Immature natural killer cell (primary cell): ENCODE results near the gene DCUN1D1. TPM values are rescaled to one million over a fixed set of nuclear protein-coding genes. Genes with fewer than 3 reads are reported as not detected.

ENCODE experiments used
- DNase-seq, 3 donors: peaks; one replicate each; pipeline ENCODE4 v3.0.0; 2022; ENCODE audit warnings: mixed read lengths in 1 of 3
- H3K27ac Mint-ChIP-seq, 6 donors: one replicate each; pipeline ENCODE4 v1.8.0; 2020; ENCODE audit warnings: mixed read lengths in 6 of 6, mild to moderate bottlenecking in 5 of 6, inconsistent platforms in 4 of 6, moderate library complexity in 3 of 6
- H3K27me3 Mint-ChIP-seq, 3 donors: one replicate each; pipeline ENCODE4 v1.8.0; 2020 to 2021; ENCODE audit warnings: low read depth in 3 of 3, mild to moderate bottlenecking in 3 of 3, mixed read lengths in 3 of 3, moderate library complexity in 3 of 3, inconsistent platforms in 1 of 3
- H3K36me3 Mint-ChIP-seq, 3 donors: one replicate each; pipeline ENCODE4 v1.8.0; 2020; ENCODE audit warnings: mixed read lengths in 3 of 3, inconsistent platforms in 2 of 3, mild to moderate bottlenecking in 2 of 3
- H3K4me1 Mint-ChIP-seq, 2 donors: one replicate each; pipeline ENCODE4 v1.8.0; 2020; ENCODE audit warnings: inconsistent platforms in 2 of 2, mild to moderate bottlenecking in 2 of 2, mixed read lengths in 2 of 2, moderate library complexity in 1 of 2
- H3K4me3 Mint-ChIP-seq, 5 donors: one replicate each; pipeline ENCODE4 v1.8.0; 2020; ENCODE audit warnings: mild to moderate bottlenecking in 5 of 5, mixed read lengths in 5 of 5, inconsistent platforms in 3 of 5, moderate library complexity in 3 of 5
- H3K9me3 Mint-ChIP-seq, 6 donors: one replicate each; pipeline ENCODE4 v1.8.0; 2020; ENCODE audit warnings: mild to moderate bottlenecking in 6 of 6, mixed read lengths in 6 of 6, inconsistent platforms in 4 of 6, moderate library complexity in 3 of 6
- polyA plus RNA-seq, 3 donors: library from polyadenylated mRNA; unstranded; fragments of 300-500 nt; fragmentation: Illumina TruSeq; gene quantifications; one replicate each; pipeline ENCODE4 v1.2.3, GENCODE V29; 2021

The DCUN1D1 gene
- polyA plus RNA-seq, 3 donors from 2014 or later: 27.0 to 34.5 (median 31.4) TPM

DNA sequence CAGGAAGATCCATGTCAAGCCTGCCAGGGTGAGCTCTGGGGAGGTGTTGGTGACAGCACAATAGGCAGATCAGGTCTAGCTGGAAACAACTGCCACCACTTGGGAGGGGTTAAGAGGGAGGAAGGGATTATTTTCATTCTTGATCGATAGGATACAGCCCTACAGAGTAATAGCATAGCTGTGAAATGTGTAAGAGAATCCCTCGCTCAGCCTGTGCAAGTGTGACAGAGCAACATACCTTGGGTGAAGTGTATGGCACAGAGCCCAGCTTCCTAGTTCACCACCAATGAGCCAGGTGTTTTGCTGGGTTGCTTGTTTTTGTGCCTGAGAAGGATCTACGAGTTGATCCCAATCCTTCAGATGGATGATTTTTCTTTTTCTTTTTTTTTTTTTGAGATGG is 9.2 kb upstream of the DCUN1D1 start:
- no peaks in the 10 kb centered on the region for H3K36me3 Mint-ChIP-seq
- H3K4me1 Mint-ChIP-seq: no peaks in the 10 kb centered on the region
- no peak overlapping the region for H3K27ac Mint-ChIP-seq
- peaks cover 0 to 6% (median 1%) of the 10 kb centered on the region in 3 donors for H3K27me3 Mint-ChIP-seq
- no peak overlapping the region for H3K4me3 Mint-ChIP-seq
- peaks cover 0 to 4% (median 0%) of the 10 kb centered on the region in 6 donors for H3K9me3 Mint-ChIP-seq
- no peak for DNase-seq

DNA sequence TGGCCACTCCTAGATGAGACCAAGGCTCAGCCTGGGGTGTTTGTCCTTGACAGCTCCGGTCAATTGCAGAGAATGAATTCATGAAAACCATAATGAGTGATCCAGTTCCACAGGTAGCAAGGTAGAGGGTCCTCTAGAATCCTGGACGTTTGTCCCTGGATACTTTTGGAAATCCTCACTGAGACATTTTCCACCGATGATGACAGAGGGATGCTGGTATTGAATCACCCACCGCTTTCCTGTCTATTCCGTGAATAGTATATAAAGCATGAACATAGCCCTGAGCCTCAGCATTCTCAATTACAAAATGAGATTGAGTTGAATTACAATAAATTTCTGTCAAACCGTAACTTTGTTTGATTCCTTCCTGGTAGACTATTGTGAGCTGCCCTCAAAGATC is 5.7 kb upstream of the DCUN1D1 start:
- no peak for DNase-seq
- Mint-ChIP-seq H3K27ac (no peak overlapping the region), H3K27me3 (peaks cover 0 to 5% (median 0%) of the 10 kb centered on the region in 3 donors), H3K36me3 (no peaks in the 10 kb centered on the region), H3K4me3 (no peak overlapping the region), H3K4me1 (peaks cover 5 to 6% of the 10 kb centered on the region in 2 donors), H3K9me3 (no peaks in the 10 kb centered on the region)

DNA sequence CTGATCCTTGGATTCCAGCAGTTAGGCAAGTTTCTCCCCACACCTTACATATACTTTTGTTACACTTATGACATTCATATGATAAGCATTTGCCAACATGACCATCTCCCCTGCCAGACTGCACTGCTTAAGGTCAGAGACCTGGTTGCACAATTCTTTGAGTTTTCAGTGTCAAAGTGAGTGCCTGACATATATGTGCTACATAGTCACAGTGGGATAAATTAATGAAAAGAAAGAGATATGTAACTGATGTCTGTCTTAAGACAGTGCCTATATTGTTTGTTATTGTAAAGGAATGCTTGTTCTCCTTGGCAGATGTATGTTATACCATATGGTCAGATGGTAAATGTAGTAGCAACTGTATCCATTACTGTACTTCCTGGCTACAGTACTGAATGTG is 3.5 kb upstream of the DCUN1D1 start:
- Mint-ChIP-seq H3K9me3 (no peaks in the 10 kb centered on the region), H3K27me3 (peaks cover 0 to 13% (median 4%) of the 10 kb centered on the region in 3 donors), H3K36me3 (no peaks in the 10 kb centered on the region), H3K4me3 (no peak overlapping the region), H3K27ac (no peak overlapping the region), H3K4me1 (peaks cover 16% of the 10 kb centered on the region in 2 donors)
- no peak for DNase-seq

DNA sequence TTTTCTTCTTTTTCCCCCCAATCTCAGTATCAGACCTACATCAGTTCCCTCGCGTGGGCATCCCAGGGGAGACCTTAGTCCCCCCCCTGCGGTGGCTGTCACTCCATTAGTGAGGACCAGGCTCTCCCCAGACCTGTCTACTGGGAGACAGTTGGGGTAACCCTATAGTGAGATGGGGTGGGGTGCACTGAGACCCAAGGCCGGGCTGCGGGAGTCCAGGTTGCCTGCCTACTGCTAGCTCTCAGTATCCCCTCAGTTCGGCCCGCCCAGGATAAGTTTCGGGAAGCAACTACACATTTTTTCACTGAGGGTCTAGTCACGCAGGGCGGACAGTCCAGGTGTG is 671 bp upstream of the DCUN1D1 start:
- Mint-ChIP-seq H3K4me3 (no peak overlapping the region), H3K36me3 (no peaks in the 10 kb centered on the region), H3K9me3 (no peaks in the 10 kb centered on the region), H3K4me1 (peaks cover 31 to 37% of the 10 kb centered on the region in 2 donors), H3K27me3 (peaks cover 0 to 11% (median 4%) of the 10 kb centered on the region in 3 donors), H3K27ac (peak overlapping the region in 4 of 6 donors; percentile 80 to 91 (median 88))
- DNase-seq: no peak

DNA sequence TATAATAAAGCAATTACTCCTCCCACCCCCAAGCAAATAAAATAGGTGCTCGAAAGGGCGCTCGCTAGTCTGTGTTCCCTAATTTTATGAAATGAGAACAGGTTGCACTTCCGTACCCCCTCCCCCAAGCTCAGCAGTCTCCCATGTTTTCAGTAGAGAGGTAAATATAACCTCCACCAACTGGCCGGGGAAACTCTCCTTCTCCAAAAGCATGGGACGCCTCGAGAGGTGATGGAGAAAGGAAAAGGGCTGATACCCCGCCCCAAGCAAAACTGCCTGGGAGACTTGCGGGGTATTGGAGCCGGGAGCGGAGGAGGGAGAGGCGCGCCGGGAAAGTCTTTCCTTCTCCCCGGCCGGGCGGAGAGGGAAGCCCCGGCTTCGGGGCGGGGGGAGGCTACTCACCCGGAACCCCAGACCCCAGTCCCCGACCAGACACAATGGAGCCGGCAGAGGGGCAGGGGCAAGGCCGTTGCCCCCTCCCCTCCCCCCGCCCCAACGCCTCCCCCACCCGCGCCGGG is 605 bp downstream of the DCUN1D1 start:
- Mint-ChIP-seq H3K4me3 (peak overlapping the region; percentile 89 to 96 (median 91)), H3K9me3 (no peaks in the 10 kb centered on the region), H3K4me1 (peaks cover 37 to 46% of the 10 kb centered on the region in 2 donors), H3K36me3 (no peaks in the 10 kb centered on the region), H3K27ac (peak overlapping the region; percentile 74 to 93 (median 88)), H3K27me3 (peaks cover 0 to 11% (median 4%) of the 10 kb centered on the region in 3 donors)
- peak; percentile 11 to 22 (median 17) for DNase-seq

DNA sequence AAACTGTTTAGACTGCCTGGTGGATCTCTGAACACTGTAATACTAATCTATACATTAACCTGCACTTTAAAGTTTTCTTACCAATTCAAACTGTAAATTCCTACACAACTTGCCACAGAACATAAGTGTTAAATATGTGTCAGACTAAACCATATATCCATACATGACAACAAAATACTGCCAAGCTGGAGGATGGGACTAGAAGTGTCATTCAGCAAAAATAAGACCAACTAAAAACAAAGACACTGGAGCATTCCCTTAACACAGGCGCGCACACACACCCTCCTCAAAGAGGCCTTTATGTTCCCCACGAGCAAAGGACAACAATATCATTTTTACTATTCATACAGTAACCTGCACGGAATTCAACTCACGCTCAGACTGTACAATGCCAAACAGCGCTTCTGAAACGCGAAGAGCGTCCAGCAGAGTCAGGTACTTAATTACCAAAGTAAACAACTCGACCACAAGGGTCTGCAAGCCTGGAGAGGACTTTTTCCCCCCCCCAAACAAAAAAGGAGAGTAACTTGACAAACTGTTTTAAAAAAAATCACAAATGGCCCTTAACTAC is 1.1 kb downstream of the DCUN1D1 start:
- Mint-ChIP-seq H3K36me3 (no peaks in the 10 kb centered on the region), H3K4me1 (peaks cover 37 to 48% of the 10 kb centered on the region in 2 donors), H3K27me3 (peaks cover 0 to 11% (median 4%) of the 10 kb centered on the region in 3 donors), H3K9me3 (no peaks in the 10 kb centered on the region), H3K4me3 (peak overlapping the region; percentile 89 to 96 (median 91)), H3K27ac (peak overlapping the region; percentile 74 to 93 (median 88))
- no peak for DNase-seq

DNA sequence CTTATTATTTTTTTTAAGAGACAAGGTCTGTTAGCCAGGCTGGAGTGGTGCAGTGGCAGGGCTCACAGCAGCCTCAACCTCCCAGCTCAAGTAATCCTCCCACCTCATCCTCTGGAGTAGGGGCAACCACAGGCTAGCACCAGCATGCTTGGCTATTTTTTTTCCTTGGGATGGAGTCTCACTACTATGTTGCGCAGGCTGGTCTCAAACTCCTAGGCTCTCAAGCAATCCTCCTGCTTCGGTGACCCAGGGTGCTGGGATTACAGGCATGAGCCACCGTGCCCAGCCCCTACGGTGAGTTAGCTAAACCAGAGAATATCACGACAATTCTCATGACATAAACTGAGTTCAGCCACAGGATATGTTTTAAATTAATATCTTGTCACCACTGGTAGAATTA is 2.0 kb downstream of the DCUN1D1 start:
- Mint-ChIP-seq H3K4me3 (peak overlapping the region in 4 of 5 donors; percentile 12 to 96 (median 89)), H3K27ac (peak overlapping the region in 1 of 6 donors; percentile 86), H3K27me3 (peaks cover 0 to 11% (median 4%) of the 10 kb centered on the region in 3 donors), H3K36me3 (no peaks in the 10 kb centered on the region), H3K9me3 (no peaks in the 10 kb centered on the region), H3K4me1 (peaks cover 37 to 48% of the 10 kb centered on the region in 2 donors)
- no peak for DNase-seq

DNA sequence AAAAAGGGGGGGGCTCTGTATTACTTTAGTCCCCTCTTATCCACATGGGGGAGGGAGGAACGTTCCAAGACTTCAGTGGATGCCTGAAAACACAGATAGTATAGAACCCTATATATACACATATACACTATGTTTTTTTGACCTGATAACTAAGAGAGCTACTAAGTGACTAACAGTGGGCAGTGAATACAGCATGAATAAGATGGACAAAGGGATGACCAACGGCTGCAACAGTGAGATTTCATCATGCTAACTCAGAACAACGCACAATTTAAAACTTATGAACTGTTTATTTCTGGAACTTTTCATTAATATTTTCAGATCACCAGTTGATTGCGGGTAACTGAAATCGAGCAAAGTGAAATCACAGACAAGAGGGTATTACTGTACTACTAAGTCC is 7.3 kb downstream of the DCUN1D1 start:
- H3K4me1 Mint-ChIP-seq: peaks cover 37 to 47% of the 10 kb centered on the region in 2 donors
- DNase-seq: no peak
- no peaks in the 10 kb centered on the region for H3K36me3 Mint-ChIP-seq
- no peak overlapping the region for H3K27ac Mint-ChIP-seq
- H3K27me3 Mint-ChIP-seq: no peaks in the 10 kb centered on the region
- H3K9me3 Mint-ChIP-seq: no peaks in the 10 kb centered on the region
- H3K4me3 Mint-ChIP-seq: no peak overlapping the region

DNA sequence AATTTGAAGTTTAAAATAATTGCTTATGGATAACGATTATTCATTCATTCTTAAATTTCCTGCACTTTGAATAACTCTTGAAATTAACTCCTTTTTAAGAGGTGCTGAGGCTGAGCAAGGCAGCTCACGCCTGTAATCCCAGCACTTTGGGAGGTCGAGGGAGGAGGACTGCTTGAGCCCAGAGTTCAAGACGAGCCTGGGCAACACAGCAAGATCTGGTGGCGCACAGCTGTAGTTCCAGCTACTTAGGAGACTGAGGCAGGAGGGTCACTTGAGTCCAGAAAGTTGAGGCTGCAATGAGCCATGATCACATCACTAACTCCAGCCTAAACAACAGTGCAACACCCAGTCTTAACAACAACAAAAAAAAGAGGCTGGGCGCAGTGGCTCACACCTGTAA is 8.0 kb downstream of the DCUN1D1 start:
- Mint-ChIP-seq H3K4me3 (no peak overlapping the region), H3K36me3 (no peaks in the 10 kb centered on the region), H3K27me3 (no peaks in the 10 kb centered on the region), H3K4me1 (peaks cover 42 to 50% of the 10 kb centered on the region in 2 donors), H3K9me3 (no peaks in the 10 kb centered on the region), H3K27ac (peak overlapping the region in 1 of 6 donors; percentile 2)
- no peak for DNase-seq

DNA sequence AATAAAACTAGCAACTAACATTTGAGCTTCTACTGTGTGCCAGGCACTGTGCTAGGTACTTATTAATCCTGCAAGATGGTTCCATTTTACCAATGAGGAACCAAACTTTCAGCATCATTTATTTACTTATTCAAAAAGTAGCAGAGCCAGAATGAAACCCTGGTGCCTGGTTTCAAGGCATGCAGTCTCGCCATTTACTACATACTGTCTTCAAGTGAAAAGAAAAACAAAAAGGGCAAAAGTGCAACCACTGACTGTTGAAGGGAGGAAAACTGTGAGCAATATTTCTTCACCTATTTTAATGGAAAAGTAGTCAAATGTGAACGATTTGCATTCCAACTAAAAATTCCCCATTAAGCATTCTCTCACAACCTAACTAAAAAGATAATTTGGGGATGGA is 8.7 kb downstream of the DCUN1D1 start:
- H3K27me3 Mint-ChIP-seq: no peaks in the 10 kb centered on the region
- peaks cover 47 to 55% of the 10 kb centered on the region in 2 donors for H3K4me1 Mint-ChIP-seq
- no peak overlapping the region for H3K27ac Mint-ChIP-seq
- no peak for DNase-seq
- H3K36me3 Mint-ChIP-seq: no peaks in the 10 kb centered on the region
- no peaks in the 10 kb centered on the region for H3K9me3 Mint-ChIP-seq
- H3K4me3 Mint-ChIP-seq: no peak overlapping the region

DNA sequence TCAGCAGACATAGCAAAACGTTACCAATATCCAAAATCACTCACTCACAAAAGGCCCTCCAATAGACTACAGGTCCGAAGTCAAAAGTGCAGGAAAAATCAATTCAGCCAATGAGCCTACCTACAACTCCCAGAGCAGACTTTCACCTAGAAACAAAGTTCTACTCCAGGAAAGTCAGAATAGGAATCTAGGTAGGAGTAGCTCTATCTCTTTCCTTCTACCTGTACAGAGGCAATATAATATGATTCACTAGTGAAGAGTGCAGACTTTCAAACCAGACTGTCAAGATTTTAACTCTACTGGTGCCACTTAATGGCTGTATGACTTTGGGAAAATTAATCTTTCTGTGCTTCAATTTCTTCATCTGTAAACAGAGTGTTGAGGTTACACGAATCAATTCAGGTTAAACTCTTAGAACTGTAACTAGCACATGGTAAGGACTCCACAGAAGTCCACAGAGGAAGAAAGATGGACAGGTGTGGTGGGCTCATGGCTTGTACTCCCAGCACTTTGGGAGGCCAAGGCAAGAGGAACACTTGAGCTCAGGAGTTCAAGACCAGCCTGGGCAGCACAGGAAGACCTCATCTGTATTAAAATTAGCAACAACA is 9.4 kb downstream of the DCUN1D1 start:
- Mint-ChIP-seq H3K4me3 (no peak overlapping the region), H3K4me1 (peaks cover 49 to 56% of the 10 kb centered on the region in 2 donors), H3K27me3 (no peaks in the 10 kb centered on the region), H3K36me3 (no peaks in the 10 kb centered on the region), H3K9me3 (no peaks in the 10 kb centered on the region), H3K27ac (peak overlapping the region in 1 of 6 donors; percentile 29)
- no peak for DNase-seq

DNA sequence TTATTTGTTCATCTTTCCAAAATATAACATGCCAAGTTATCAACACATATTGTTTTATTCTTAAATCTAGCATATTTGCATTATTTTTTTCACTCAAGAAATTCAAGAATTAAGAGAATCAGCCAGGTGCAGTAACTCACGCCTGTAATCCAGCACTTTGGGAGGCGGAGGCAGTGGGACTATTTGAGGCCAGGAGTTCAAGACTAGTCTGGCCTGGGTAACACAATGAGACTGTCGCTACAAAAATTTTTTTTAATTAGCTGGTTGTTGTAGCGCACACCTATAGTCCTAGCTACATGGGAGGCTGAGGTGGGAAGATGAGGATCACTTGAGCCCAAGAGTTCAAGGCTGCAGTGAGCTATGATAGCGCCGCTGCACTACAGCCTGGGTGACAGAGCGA is 10.5 kb downstream of the DCUN1D1 start:
- Mint-ChIP-seq H3K4me1 (peaks cover 55 to 58% of the 10 kb centered on the region in 2 donors), H3K4me3 (no peak overlapping the region), H3K36me3 (peaks cover 0 to 4% (median 0%) of the 10 kb centered on the region in 3 donors), H3K27ac (no peak overlapping the region), H3K9me3 (no peaks in the 10 kb centered on the region), H3K27me3 (no peaks in the 10 kb centered on the region)
- DNase-seq: no peak

DNA sequence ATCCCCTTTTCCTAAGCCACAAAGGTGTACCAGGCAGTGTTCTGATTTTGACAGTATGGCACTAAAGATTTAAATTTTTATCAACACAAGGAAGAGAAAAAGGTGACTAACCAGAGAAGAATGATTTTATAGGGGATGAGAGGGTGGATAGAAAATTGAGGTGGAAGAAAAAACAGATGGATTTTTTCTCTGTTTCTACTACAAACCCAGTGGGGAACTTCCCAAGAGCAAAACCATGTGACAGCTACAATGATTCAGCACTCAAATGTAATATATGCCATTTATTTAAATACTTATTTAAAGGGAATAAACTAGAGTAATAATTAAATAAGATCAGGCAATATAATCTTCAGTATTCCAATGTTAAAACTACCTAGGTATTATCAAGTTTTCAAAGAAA is 11.1 kb downstream of the DCUN1D1 start:
- peak overlapping the region in 2 of 6 donors; percentile 8 to 30 for H3K27ac Mint-ChIP-seq
- H3K9me3 Mint-ChIP-seq: no peaks in the 10 kb centered on the region
- no peak for DNase-seq
- H3K4me3 Mint-ChIP-seq: no peak overlapping the region
- peaks cover 58 to 61% of the 10 kb centered on the region in 2 donors for H3K4me1 Mint-ChIP-seq
- H3K27me3 Mint-ChIP-seq: no peaks in the 10 kb centered on the region
- peaks cover 0 to 4% (median 0%) of the 10 kb centered on the region in 3 donors for H3K36me3 Mint-ChIP-seq
